GM21423 (cell line): ENCODE results near the gene PLD1.
"Not testable (repeated sequence)": the region's sequence is repeated elsewhere in the genome, so short reads cannot be mapped to it uniquely, and the experiment has no call there.

Source experiments
- ATAC-seq: cut with Tn5 transposase; IDR thresholded peaks from one replicate; pipeline ENCODE4 v1.9.1; 2021; ENCODE audit warnings: mild to moderate bottlenecking, moderate library complexity; ENCODE audit not compliant: unreplicated experiment

The PLD1 gene

DNA sequence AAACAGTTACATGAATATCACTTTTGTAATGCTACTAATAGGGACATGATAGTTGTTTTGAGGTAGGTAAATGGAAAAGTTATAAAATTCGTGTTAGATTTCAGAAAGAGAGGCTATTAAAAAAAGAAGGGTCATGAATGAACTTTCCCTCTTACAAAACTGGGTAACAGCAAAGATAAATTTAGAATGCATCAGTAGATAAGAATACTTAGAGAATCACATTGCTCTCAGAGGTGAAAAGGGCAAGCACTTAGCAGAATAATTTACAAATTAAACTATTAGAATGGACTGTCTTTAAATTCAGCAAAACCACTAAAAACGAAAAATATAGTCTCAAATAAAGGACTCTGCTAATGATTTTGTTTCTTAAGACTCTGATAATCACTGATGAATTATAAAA lies 167.2 kb downstream of the PLD1 start:
- no peak for ATAC-seq

DNA sequence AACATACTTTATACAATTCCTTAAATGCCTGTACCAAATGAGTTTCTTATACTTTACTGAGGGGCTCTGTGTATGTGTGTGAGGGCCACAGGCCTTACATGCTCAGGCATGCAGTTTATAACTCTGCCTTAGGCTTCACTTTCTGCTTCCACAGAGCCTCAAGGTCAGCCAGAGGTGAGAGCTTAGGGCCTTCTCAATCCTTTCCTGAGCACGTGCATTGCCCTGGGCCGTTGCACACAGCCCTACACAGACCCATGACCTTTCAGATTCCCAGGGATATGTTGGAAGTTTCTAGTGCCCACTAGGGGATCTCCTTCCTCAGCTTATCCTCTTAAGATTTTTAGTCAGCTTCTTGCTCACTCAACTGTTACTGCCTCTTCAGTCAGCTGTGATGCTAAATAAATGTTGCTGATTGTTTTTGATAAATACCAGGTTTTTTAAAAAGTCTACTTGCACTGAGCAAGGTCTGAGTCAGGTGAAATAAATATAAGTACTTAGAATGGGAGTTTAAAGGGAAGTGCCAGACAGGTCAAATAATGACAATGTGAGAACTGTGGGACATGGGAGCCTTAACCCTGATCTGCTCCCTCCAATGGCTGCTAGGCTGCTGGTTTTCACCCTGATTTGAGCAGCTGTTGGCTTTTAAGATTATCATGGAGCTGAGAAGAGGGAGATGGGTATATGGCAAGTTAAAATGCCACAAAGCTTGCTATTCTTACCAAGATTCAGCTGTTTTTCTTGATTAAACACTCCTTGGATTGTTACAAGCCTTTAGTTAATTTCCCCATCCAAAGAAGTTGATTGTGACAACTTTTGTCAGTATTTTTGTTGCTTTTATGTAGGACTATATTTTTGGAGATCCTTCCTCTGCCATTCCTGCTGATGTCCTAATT lies 169.5 kb downstream of the PLD1 start:
- ATAC-seq: no peak

DNA sequence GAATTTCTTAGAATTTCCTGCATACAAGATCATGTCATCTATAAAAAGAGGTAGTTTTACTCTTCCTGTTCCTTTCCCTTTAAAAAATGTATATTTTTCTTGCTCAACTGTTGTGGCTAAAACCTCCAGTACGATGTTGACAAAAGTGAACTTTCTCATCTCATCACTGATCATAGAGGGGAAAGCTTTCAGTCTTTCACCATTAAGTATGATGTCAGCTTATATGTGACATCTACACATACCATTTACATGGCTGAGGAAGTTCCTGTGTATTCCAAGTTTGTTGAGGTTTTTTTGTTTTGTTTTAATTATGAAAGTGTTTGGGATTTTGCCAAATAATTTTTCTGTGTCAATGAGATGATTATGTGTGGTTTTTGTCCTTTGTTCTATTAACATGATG lies 173.6 kb downstream of the PLD1 start:
- ATAC-seq: no peak

DNA sequence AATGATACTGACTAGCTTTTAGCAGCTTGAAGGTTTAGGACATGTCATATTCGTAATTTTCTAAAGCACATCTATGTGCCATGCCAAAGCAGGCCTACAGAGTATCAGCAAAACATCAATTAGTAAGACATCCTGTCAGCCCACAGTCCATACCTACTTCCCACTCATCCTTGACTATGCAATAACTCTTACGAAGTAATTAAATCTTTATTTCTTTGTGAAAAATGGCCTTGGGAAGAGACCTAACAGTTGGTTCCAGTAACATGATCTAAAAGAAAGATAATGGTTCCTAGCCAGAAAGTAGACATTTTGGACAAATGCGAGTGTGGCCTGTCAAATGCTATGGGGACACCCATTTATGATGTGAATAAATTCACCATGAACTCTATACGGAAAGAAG lies 177.5 kb downstream of the PLD1 start:
- ATAC-seq: no peak

DNA sequence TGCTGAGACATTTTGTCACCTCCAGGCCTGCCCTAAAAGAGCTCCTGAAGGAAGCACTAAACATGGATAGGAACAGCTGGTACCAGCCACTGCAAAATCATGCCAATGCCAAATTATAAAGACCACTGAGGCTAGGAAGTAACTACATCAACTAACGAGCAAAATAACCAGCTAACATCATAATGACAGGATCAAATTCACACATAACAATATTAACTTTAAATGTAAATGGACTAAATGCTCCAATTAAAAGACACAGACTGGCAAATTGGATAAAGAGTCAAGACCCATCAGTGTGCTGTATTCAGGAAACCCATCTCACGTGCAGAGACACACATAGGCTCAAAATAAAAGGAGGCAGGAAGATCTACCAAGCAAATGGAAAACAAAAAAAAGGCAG lies 183.5 kb downstream of the PLD1 start:
- ATAC-seq: not testable (repeated sequence)

DNA sequence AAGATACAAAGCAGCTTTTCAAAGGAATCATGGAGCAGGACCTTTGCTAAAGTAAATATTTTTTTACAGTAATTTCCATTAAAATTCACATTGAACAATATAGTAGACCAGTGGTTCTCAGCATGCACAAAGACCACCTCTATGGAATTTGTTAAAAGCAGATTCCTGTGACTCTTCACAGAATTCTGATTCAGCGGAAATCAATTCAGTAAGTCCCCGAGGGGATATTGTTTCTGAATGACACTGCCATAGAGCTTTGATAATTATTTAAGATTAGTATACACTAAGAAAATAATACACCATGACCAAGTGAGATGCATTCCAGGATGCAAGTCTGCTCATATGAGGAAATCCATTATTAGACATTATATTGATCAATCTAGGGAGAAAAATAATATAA lies 188.2 kb downstream of the PLD1 start:
- no peak for ATAC-seq

DNA sequence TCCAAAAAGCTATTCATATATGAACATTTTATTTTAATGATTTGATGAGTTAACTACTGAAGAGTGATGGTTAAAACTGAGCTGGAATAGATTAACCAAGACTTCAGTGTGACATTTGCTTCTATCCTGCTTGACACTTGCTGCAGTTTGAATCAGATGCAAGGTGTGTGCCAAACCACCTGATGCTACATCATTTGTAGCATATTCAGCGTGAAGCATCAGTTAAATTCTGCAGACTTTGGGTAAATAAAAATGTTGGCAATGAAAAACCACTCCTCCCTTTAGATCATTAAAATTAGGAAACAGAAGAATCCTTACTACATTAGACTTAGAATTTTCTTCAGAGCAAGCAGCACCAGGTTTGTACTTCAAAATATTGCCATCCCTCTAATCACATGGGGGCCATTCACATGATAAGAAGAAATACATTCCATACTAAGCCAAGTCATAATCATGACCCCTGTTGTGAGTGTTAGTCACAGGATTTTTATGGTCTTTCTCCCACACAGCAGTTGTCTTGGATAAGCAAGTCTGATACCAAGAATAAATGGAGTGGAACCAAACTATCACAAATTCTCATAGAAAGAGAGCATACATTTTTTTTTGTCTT lies 189.4 kb downstream of the PLD1 start:
- no peak for ATAC-seq

DNA sequence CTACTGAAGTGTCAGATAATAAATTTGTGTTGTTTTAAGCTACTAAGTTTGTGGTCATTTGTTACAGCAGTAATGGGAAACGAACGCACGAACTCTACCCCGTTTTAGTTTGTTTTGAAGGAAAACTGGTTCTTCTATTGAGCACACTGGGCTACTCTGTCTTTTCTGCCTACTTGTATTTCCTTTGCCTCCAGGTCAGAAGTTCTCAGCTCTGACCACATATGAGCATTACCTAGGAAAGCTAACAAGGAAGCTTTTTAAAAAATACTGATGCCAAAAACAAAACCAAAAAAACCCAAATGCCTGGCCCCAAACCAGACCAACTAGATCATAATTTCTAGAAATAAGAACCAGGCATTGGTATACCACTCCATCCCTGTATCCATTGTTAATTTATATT lies 193.5 kb downstream of the PLD1 start:
- ATAC-seq: no peak

DNA sequence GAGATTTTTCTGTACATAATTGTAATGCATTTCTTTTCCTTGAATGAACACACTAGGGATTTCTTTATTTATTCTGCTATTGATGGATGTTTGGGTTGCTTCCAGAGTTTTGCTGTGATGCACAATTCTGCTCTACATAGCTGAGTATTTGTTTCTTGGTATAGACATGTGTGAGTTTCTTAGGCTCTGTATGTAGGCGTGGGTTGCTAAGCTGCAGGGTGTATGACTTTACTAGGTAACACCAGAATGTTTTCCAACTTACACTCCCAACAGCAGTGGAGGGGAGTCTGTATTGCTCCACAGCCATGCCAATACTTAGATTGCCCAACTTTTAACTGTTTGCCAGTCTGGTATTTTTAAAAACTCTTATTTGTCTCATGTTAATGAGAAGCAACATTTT lies 194.6 kb downstream of the PLD1 start:
- no peak for ATAC-seq

DNA sequence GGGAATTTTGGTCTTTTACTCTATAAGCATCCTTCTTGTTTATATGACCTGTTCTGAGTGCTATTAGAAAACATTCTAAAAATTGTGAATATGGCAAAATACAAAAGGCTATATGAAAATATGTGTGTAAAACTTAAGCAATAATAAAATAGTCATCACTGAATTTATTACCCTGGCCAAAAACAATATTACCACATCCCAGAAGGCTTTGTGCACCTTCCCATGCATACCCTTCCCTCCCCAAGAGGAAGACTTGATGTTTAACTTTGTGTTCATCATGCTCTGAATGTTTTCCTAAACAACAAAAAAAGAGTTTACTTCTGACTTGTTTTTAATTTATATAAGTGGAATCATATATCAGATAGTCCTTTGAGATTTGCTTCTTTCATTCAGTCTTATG lies 195.0 kb downstream of the PLD1 start:
- ATAC-seq: no peak

DNA sequence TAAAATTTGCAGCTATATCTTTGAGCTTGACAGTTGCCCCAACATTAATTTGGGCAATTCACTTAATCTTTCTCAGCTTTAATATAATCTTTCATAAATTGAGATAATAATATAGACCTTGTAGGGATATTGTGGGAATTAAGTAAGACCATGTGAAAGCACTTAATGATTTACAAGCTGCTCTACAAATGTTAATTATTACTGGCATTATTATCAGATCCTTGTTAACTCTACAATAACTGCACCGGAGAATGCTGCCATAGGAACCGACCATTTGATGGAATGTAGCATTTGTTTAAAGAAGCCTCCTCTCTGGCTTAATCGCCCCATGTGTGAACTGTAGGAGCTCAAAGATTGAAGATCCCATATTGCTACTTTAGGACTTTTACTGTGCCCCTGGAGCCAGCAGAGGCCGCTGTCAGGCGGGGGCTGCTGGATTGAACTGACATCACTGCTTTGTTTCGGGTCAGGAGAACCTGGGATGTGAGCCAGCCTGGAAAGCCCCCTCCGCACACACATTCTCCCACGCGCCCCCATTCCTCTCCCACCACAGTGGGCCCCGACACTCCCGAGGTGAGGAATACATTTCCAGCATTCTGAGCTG lies 195.9 kb downstream of the PLD1 start:
- no peak for ATAC-seq

DNA sequence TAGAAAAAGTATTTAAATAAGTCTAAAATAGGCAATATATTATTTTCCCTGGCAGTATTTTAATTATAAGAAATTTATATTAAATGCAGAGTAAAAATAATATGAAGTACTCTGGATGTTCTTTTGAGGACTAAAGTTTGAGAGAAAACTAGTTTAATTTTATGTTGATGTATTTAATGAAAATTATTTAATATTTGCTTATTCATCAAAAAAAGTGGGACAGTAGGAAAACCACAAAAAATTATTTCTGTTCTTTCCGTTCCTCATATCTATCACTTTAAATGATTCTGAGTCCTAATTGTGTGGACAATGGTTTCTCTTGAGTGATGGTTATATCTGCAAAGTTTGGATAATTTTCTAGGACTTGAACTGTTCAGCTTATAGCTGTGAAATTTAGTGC lies 202.8 kb downstream of the PLD1 start:
- no peak for ATAC-seq

DNA sequence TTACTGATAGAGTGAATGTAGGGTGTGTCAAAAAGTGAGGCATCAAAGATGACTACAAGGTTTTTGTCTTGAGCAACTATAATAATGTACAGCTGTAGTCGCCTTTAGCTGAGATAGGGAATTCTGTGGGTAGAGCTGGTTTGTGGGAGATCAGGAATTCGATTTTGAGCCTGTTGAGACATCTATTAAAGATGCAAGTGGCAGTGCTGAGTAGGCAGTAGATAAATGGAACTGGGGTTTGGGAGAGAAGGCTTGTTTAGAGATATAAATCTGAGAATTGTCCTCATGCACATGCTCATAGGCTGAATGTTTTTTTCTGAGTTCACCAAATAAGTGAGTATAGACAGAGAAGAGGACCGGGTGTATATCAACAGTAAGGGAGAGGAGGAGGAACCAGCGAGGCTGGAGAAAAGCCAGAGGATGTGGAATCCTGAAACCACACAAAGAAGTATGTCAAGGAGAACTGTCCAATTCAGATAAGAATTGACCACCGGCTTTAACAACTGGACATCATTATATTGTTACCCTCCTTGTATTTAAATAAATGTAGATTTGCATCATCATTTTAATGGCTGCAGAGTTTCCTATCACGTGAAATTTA lies 204.0 kb downstream of the PLD1 start:
- no peak for ATAC-seq

DNA sequence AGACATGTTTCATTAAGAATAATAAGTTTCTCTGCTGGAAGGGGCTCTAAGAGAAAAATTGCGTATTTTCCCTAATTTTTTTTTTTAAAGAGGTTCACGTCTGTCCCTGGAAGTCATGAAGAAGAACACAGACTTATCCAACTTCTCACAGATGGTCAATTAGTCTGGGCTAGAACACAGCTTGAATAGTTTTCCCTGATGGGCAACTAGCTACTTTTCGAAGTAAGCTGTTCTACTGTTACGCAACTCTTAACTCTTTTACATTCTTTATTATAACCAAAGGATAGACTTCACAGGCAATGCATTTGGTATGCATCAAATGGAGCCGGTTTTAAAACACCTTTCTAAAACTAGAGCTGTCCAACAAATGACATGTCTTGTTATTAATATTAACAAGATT lies 205.9 kb downstream of the PLD1 start:
- no peak for ATAC-seq

DNA sequence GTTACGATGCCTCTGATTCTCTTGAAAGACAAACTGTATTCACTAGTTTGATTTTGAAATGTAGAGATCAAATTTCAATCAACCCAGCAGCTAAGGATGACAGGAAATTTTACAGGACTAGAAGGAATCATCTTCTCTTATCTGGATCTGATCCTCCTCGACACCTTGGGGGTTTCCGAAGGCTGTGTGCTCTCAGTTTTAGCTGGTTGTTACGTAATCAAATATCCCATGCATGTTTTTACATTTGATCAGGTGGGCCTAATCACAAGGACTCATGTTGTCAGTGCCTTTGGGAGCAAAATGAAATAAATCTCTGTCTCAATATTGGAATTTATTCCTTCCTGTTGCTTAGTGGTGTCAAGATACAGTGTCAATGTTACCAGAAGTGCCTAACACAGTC lies 208.2 kb downstream of the PLD1 start:
- ATAC-seq: no peak

DNA sequence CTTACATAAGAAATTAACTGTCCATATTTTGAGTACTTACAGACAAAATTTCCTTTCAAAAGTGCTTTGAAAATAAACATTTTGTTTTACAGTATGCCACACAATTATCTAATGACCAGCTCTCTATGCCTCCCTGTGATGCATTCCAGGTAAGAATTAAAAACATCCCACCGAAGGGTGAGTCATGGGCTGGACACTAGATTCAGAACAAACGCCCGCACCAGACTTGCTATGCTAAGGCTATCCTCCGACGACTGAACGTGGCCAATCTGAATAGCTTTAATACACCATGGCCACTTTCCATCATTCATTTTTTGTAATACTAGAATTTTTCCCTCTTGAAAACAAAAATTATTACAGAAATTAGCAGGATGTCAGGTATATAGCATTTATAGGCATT lies 210.3 kb downstream of the PLD1 start:
- ATAC-seq: no peak

DNA sequence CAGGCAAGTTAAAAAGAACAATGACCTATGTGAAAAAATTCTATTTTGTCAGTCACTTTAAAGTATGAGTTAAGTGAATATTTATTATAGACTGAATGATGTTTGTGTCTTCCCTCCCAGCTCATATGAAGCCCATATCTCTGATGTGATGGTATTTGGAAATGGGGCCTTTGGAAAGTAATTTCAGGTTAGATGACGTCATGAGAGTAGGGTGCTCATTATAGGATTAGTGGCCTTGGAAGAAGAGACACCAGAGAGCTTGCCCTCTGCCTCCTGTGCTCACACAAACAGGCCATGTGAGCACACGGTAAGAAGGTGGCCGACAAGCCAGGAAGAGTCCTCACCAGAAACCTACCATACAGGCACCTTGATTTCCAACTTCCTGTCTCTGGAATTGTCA lies 211.3 kb downstream of the PLD1 start:
- ATAC-seq: no peak

DNA sequence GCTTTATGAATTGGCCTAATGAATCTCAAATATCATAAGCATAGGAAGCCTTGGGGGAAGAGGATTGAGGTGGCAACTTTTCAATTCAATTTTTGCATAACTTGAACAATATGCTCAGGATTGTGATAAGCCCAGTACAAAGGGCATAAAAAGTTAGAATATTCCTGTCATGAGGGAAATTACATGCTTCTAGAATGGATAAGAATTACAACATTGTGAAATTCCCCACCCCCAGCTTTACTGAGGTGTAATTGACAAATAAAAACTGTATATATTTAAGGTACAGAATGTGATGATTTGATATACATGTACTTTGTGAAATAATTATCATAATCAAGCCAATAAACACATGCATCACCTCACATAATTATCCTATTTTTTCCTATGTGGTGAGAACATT lies 217.5 kb downstream of the PLD1 start:
- ATAC-seq: no peak

DNA sequence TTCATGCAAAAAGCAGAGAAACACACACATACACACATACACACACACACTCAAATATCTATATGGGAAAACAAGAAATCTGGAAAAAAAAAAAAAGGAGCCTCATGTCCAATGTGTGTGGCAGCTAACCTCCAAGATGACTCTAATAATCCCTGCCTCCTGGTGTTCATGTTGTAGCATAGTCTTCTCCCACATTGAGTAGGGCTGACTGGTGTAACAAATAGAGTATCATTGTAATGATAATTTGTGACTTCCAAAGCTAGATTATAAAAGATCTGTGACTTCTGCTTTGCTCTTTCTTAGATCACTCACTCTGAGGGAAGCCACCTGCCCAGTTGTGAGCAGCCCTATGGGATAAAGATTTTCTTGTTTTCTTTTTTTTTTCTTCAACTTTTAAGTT lies 219.2 kb downstream of the PLD1 start:
- no peak for ATAC-seq

DNA sequence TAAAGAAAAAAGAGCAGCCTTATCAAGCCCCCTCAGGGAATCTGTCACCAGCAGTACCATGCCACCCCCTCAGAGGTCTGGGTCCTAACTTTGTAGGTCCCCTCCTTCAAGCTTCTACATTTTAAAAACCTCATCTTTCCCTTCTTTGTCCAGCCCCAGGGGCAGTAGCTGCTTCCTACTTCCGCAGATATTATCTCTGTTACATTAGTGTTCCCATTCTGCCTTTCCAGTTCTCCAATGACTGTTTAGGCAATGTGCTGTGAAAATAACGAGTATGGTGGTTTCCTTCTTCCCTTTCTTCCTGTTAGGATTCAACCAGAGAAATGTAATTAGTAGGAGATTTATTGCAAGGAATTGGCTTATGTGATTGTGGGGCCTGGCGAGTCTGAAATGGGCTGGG lies 224.0 kb downstream of the PLD1 start:
- no peak for ATAC-seq

DNA sequence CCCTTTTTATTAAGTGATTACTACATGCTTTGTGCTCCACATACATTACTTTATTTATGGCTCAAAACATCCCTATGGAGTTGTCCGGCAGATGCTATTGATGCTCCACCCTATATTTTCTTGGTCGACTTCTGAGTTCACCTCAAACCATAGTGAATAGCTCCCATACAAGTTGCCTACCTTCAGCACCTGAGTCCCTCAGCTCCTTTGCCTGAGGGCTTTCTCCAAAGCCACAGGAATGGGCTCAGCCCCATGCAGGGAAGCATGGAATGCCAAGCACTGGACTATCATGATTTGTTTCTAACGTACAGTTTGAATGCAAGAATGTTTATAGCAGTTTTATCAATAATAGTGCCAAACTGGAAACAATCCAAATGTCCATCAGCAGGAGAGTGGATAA lies 225.2 kb downstream of the PLD1 start:
- no peak for ATAC-seq

DNA sequence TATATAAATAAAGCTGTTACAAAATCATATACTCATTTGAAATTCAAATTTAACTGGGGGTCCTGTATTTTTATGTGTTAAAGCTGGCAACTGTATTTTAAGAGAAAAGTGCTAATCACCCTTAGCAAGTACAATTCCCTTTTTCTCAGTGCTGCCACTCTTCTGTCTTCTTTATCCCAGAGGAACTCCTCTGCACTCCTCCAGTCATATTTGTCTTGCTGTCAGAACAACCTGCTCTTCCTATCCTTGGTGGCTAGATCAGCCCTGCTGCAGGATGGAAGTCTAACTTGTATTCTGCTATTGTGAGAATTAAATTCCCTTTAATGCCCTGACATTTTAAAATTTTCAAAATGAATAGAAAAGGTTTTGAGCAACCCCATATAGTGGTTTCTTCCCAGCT lies 226.2 kb downstream of the PLD1 start:
- ATAC-seq: no peak
